ENCODE data around the gene XXYLT1. TPM values are rescaled to one million over a fixed set of nuclear protein-coding genes. Genes with fewer than 3 reads are reported as not detected.

XXYLT1 gene
- total and polyA plus RNA-seq, 12 donors = 2.2 to 7.2 (median 3.6) TPM

DNA sequence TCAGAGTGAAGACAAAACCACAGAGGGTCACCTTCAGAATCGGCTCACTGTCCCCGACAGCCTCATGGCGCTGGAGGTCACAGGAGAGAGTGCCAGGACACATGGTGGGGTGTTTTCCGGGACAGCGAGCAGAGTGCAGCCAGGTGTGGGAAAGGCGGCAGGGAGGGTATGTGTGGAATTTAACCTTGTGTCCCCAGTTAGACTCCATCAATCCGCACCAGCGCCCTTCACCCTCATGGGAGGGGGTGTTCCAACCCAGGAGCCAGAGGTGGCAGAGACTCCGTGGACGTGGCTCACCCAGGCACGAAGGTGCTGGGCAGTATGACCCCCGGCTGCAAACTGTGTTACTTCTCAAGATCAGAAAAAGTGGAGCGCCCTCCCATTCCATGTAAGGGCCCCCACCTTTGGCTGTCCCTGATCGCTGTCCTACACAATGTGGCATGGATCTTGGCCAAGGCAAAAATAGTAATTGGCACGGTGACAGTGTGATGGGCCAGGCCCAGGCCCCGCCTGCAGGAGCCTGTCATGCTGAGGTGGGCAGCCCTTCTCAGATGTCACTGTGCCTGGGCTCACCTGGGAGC lies 190.3 kb downstream of the XXYLT1 start:
- Histone ChIP-seq H3K27ac (peak overlapping the region; percentile 26 to 97 (median 81)), H3K4me1 (peaks cover 16 to 46% (median 39%) of the 10 kb centered on the region in 9 donors), H3K36me3 (no peaks in the 10 kb centered on the region), H3K27me3 (no peaks in the 10 kb centered on the region), H3K9me3 (no peaks in the 10 kb centered on the region), H3K4me3 (no peak overlapping the region)
- no peak for TF ChIP-seq CTCF (IDR thresholded peaks at IDR 0.05)
- ATAC-seq (peak; percentile 75 to 93 (median 90)), DNase-seq (peak; percentile 60 to 76)
- intact Hi-C loops (cut with DNase I) = loop anchor here in 1 of 10 donors (10.0 kb wide), 1 partner anchor 206 kb away; no protein-coding TSS in a partner anchor
- 44 to 66% methylated on average over 16 of the region's 16 CpGs for WGBS, 2 donors

- H3K36me3 ChIP-seq = no peaks in the 10 kb centered on the region
- no peaks in the 10 kb centered on the region for H3K27me3 ChIP-seq
- ATAC-seq = peak in 4 of 8 donors; percentile 0 to 10 (median 5)
- no peak overlapping the region for H3K4me3 ChIP-seq
- no peak for DNase-seq
- TF ChIP-seq CTCF (IDR thresholded peaks at IDR 0.05) = no peak
- peak overlapping the region; percentile 26 to 97 (median 81) for H3K27ac ChIP-seq
- intact Hi-C loops (cut with DNase I) = loop anchor here in 1 of 10 donors (10.0 kb wide), 1 partner anchor 205 kb away; no protein-coding TSS in a partner anchor
- 51 to 69% methylated on average over 3 of the region's 3 CpGs for WGBS, 2 donors
- peaks cover 16 to 46% (median 39%) of the 10 kb centered on the region in 9 donors for H3K4me1 ChIP-seq
- no peaks in the 10 kb centered on the region for H3K9me3 ChIP-seq
These were observed 190.8 kb downstream of the XXYLT1 start for GRCh38 chr3:195080125-195080524.

DNA sequence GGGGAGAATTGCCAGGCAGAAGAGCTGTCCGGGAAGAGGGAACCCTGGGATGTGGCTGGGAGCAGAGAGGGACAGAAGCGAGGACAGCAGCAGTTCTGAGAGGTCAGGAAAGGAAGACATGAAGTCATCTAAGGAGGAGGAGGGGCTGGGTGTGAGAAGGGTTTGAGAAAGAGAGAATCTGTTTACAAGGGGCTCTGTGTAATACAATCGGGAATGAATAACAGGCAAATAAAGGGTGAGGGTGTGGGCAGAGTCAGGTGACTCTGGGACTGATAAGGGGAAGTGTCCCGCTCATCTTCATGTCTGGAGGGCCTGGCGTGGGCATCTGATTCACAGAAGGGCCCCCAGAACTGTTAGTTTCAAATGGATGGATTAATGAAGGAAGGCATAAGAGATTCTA lies 191.3 kb downstream of the XXYLT1 start:
- no peak for TF ChIP-seq CTCF (IDR thresholded peaks at IDR 0.05)
- intact Hi-C loops (cut with DNase I) = loop anchor here in 1 of 10 donors (10.0 kb wide), 1 partner anchor 205 kb away; no protein-coding TSS in a partner anchor
- ATAC-seq = no peak
- WGBS, 2 donors = 47 to 59% methylated on average over 5 of the region's 5 CpGs
- Histone ChIP-seq H3K4me3 (no peak overlapping the region), H3K36me3 (no peaks in the 10 kb centered on the region), H3K27ac (peak overlapping the region in 9 of 10 donors; percentile 26 to 97 (median 81)), H3K4me1 (peaks cover 16 to 46% (median 39%) of the 10 kb centered on the region in 9 donors), H3K9me3 (no peaks in the 10 kb centered on the region), H3K27me3 (no peaks in the 10 kb centered on the region)
- no peak for DNase-seq

- Histone ChIP-seq H3K27ac (peak overlapping the region in 3 of 10 donors; percentile 93 to 97 (median 95)), H3K4me1 (peaks cover 16 to 46% (median 39%) of the 10 kb centered on the region in 9 donors), H3K4me3 (no peak overlapping the region), H3K36me3 (no peaks in the 10 kb centered on the region), H3K27me3 (no peaks in the 10 kb centered on the region), H3K9me3 (no peaks in the 10 kb centered on the region)
- TF ChIP-seq CTCF (IDR thresholded peaks at IDR 0.05) = no peak
- no peak for ATAC-seq
- WGBS, 2 donors = 71 to 83% methylated on average over 12 of the region's 12 CpGs
- DNase-seq = no peak
- intact Hi-C loops (cut with DNase I) = no loop called here
These were observed 192.0 kb downstream of the XXYLT1 start for GRCh38 chr3:195078891-195079440.
